Fibroblast of pulmonary artery (primary cell): ENCODE data around the gene CTBP2.

ENCODE experiments used
- DNase-seq: peaks from one replicate; pipeline ENCODE4 v3.0.0-alpha.2; 2010; ENCODE audit warnings: low read depth
- H3K4me3 ChIP-seq: replicated peaks from 2 replicates; pipeline ENCODE4 v1.5.1; 2011; ENCODE audit warnings: low read depth, mild to moderate bottlenecking, control low read depth, low read length, moderate library complexity
- TF ChIP-seq, protein P1 (sequence below): IDR thresholded peaks from 2 replicates; pipeline ENCODE4 v1.5.1; 2011; ENCODE audit warnings: mild to moderate bottlenecking, control low read depth, low read length, inconsistent platforms; ENCODE audit errors: missing control alignments

Gene CTBP2

DNA sequence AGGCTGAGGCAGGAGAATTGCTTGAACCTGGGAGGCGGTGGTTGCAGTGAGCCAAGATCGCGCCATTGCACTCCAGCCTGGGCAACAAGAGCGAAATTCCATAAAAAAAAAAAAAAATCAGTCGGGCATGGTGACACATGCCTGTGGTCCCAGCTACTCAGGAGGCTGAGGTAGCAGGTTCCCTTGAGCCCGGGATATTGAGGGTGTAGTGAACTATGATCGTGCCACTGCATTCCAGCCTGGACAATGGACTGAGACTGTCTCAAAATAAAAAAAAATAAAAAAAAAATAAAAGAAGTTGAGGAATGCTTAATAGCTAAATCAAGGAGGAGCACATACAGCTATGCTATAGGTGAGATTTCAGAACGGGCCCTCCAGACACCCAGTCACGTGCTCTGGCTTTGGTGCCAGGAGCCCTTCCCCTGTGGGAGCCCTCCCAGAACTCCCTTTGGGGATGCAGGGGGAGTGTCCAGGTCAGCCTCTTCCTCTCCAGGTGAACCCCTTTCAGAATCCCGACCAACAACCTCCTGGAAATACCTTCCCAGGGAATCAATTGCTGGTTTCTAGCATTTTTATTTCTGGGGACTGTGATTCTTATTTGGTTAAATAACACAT, 42.9 kb upstream of the CTBP2 start:
- DNase-seq: no peak
- no peak overlapping the region for H3K4me3 ChIP-seq
- TF ChIP-seq, protein P1, sequence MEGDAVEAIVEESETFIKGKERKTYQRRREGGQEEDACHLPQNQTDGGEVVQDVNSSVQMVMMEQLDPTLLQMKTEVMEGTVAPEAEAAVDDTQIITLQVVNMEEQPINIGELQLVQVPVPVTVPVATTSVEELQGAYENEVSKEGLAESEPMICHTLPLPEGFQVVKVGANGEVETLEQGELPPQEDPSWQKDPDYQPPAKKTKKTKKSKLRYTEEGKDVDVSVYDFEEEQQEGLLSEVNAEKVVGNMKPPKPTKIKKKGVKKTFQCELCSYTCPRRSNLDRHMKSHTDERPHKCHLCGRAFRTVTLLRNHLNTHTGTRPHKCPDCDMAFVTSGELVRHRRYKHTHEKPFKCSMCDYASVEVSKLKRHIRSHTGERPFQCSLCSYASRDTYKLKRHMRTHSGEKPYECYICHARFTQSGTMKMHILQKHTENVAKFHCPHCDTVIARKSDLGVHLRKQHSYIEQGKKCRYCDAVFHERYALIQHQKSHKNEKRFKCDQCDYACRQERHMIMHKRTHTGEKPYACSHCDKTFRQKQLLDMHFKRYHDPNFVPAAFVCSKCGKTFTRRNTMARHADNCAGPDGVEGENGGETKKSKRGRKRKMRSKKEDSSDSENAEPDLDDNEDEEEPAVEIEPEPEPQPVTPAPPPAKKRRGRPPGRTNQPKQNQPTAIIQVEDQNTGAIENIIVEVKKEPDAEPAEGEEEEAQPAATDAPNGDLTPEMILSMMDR: no peak

DNA sequence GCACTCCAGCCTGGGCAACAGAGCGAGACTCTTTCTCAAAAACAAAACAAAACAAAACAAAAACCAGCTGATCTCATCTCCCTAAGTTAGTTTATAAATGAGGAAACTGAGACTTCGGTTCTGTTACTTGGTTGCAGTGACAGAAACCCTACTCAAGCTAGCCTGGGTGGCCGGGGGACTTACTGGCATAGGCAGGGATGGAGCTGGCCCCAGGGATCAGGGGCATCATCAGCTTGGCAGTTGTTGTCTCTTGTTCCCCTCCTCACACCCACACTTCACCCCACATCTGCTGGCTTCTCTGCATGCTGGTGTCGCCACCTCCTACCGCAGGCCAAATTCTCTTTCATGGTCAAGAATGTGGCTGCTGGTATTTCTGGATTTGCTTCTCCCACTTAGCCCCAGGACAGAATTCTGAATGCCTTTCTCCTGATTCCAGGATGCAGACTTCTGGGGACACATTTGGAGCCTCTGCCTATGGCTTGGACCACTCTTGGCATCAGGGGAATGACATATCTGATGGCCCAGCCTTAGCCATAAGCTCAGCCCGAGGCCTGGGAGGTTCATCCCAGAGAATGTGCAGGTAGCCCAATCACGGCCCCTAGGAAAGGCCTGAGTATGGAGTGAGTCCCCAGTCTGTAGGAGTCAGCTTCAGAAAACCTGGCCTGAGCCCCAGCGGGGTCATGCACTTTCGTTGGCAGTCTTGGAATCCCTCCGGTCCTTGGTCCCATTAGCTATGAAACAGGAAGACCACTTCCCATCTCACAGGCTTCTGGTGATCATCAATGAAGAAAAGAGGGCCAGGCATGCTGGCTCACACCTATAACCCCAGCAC, 41.6 kb upstream of the CTBP2 start:
- DNase-seq: no peak
- H3K4me3 ChIP-seq: no peak overlapping the region
- TF ChIP-seq, protein P1: no peak

DNA sequence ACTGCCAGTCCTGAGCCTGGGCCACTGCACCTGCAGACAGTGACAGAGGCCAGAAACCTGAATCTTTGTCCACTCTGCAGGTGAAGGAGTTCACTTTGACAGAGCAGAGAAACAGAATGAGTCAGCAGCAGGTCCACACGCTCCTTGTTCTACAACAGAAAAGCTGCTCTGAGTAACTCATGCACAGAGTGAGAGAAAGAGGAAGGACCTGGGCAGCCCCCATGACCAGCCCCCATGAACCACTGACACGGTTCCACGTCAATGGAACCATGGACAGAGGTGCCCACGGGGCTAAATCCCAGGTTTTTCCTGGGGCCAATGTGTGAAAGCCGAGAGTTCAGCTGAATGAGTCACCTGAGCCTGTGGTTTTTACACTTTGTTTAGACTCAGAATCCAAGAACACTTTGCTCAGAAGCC, 40.8 kb upstream of the CTBP2 start:
- TF ChIP-seq, protein P1: no peak
- DNase-seq: no peak

DNA sequence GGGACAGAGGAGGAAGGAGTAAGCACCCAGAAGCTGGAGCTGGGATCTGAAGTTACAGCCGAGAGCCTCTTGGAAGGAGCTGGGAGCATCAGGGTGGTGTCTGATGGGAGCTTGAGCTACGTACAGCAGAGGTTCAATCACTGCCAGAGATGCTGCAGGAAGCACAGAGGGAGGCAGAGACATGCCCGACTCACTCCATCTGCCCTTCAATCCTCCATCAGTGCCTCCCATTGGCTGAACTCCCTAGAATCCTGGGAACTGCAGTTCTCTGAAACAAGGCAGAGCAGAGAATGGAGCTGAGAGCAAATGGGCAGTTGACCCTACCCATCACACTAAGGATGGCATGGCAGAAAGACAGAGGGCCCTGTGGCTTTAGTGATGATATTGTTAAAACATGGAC, 40.0 kb upstream of the CTBP2 start:
- TF ChIP-seq, protein P1: no peak
- no peak for DNase-seq
- no peak overlapping the region for H3K4me3 ChIP-seq

More for the DNA sequence above, 40.8 kb upstream of the CTBP2 start:
- no peak overlapping the region for H3K4me3 ChIP-seq

DNA sequence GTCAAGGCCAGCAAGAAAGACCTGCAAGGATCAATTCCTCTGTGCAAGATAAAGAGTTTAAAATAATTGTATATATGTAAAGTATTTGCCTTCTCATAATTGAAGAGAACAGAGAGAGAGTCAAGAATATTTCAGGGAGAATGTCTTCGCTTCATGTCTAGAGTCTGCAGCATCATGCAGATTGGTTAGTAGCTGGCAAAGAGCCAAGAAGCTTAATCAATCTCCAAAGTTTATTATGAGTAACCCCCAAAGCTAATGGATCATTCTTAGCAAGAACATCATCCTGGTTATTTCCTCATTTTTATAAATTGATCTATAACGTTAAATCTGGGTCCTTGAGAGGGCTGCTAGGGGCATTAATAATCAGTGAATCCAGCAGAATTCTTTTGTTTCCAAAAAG, 38.9 kb upstream of the CTBP2 start:
- H3K4me3 ChIP-seq: no peak overlapping the region
- no peak for DNase-seq
- TF ChIP-seq, protein P1: no peak

DNA sequence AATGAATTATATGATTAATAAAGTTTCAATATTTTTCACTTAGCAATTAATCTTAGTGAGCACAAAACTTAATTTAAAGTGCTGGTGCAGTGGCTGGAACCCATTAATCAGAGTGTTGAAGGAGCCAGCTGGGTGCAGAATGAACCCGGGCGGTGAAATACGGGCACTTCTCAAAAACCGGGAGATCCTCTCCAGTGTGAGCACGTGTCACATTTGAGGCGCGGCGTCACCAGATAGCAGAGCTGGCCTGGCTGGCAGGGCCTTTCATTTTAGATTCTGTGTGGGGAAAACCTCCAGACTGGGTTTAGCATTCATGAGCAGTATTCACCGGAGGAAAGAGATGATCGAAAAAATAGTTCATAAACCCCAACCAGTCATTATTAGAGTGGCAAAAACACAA, 34.5 kb upstream of the CTBP2 start:
- DNase-seq: no peak
- H3K4me3 ChIP-seq: no peak overlapping the region
- TF ChIP-seq, protein P1: no peak

DNA sequence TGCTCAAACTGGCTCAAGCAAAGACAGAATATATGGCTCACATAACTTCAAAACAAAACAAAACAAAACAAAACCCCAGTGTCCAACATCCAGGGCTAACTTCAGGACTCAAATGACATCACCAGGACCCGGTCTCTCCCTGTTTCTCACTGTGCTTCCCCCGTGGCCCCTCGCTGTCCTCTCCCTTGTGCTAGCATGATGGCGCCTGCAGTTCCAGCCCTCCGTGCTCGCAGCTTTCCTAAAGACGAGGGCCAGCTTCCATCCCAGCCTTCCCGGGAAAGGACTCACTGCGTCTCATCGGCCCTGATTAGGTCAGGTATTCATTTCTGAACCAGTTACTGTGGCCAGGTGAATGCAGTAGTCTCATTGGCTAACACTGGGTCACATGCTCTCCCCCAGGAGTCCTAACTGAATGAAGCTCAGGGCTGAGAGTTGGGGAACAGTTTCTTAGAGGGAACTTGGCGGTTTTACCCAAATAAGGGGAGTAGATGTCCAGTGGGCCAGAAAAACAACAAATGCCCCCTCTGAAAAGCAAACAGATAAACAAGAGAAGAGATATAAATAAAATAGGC, 33.0 kb upstream of the CTBP2 start:
- DNase-seq: no peak
- no peak overlapping the region for H3K4me3 ChIP-seq
- TF ChIP-seq, protein P1: no peak
